GM20431 (cell line): ENCODE measurements around the gene TSPOAP1.

ENCODE experiments used
- in situ Hi-C: fragments of 300-500 bp; cut with MseI, MboI; formaldehyde crosslinking; loops from one replicate; pipeline ENCODE4 v1.15.0; 2020; ENCODE audit warnings: low sequenced_read_pairs; ENCODE audit not compliant: unreplicated experiment

Gene TSPOAP1, protein sequence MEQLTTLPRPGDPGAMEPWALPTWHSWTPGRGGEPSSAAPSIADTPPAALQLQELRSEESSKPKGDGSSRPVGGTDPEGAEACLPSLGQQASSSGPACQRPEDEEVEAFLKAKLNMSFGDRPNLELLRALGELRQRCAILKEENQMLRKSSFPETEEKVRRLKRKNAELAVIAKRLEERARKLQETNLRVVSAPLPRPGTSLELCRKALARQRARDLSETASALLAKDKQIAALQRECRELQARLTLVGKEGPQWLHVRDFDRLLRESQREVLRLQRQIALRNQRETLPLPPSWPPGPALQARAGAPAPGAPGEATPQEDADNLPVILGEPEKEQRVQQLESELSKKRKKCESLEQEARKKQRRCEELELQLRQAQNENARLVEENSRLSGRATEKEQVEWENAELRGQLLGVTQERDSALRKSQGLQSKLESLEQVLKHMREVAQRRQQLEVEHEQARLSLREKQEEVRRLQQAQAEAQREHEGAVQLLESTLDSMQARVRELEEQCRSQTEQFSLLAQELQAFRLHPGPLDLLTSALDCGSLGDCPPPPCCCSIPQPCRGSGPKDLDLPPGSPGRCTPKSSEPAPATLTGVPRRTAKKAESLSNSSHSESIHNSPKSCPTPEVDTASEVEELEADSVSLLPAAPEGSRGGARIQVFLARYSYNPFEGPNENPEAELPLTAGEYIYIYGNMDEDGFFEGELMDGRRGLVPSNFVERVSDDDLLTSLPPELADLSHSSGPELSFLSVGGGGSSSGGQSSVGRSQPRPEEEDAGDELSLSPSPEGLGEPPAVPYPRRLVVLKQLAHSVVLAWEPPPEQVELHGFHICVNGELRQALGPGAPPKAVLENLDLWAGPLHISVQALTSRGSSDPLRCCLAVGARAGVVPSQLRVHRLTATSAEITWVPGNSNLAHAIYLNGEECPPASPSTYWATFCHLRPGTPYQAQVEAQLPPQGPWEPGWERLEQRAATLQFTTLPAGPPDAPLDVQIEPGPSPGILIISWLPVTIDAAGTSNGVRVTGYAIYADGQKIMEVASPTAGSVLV (N-terminal part only)

GRCh38 chr17:58328195-58329034 lies at the start of gene TSPOAP1:
Gene TSPOAP1 (minus strand): TSS chr17:58328795. CDS start chr17:58327920, 875 bp downstream.
- in situ Hi-C loops: no loop called here

DNA sequence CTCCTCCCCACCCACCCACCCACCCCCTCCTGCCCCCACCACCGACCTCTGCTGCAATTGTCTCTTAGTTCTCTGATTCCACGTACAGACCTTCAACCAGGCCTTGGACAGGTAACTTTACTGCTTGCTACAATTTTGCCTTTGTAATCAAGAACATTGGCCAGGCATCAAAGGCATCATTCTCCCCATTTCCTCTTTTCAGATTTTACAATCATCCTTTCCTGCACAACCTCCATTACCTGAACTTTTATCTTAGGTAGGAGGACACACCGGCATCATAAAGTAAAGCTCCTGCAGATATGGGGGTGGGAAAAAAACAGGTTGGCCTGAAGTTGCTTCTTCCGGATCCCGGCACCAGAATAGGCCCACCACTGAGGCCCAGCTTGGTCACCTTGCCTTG lies 49.1 kb upstream of the TSPOAP1 start:
- in situ Hi-C loops: no loop called here

DNA sequence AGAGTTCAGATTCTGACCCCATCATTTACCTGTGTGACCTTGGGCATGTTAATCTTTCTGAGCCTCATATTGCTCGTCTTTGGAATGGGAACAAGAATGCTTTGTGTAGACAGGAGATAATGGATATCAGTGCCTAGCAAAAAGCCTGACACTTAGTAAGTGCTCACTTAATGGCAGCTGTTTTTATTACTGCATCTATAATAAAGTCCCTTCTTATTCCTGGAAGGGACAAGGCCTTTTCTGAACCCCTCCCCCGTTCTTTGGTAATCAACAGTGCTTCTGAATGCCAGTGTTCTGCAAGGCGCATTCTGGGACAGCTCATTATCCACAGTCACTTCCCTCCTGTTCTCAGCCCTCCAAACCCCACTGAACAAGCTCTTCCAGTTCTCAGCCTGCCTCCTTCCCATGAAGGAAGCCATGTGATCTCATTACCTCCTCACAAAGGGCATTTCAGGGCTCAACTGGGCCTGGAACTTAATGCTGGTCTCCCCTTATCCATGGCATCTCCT lies 48.6 kb upstream of the TSPOAP1 start:
- in situ Hi-C loops: no loop called here

- in situ Hi-C loops: no loop called here
Observed at GRCh38 chr17:58376472-58377000, 47.9 kb upstream of the TSPOAP1 start.

- in situ Hi-C loops: no loop called here
Observed at GRCh38 chr17:58375811-58376210, 47.2 kb upstream of the TSPOAP1 start.

- in situ Hi-C loops: no loop called here
Observed at GRCh38 chr17:58375256-58375655, 46.7 kb upstream of the TSPOAP1 start.

DNA sequence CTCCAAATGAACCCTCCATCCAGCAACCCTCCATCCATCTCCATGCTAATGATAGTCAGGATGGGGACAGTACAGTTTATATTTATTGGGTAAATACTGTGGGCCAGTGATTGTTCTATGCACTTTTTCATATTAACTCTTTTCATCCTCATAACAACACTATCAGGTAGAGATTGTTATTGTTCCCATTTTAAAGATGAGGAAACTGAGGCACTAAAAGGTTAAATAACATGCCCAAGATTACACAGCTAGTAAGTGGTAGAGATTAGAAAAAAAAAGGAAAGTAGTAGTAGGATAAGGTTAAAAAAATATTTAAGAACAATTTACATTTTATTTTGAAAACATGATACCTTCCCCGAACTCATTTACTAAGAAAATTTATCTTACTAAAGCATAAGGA lies 45.3 kb upstream of the TSPOAP1 start:
- in situ Hi-C loops: no loop called here

GRCh38 chr17:58373003-58373402 lies 44.4 kb upstream of the TSPOAP1 start:
- in situ Hi-C loops: no loop called here

- in situ Hi-C loops: no loop called here
Observed at GRCh38 chr17:58371300-58371950, 42.8 kb upstream of the TSPOAP1 start.

DNA sequence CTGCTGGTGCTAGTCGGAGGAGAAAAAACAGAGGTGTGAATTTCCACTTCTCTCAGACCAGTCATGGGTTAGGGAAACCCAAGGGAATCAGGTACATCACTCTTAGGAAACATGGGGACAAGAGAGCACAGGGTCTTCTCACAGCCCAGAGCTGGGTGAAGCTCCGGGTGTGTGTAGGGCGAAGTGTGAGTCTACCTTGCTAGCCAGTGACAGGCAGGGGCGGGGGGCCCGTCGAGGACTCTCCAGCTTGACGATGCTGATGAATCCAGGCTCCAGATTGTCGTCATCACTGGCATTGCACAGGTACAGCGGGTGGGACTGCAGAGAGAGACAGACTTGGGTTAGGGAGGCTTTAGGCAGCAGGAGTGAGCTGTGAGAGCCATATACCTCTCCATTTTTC lies 42.1 kb upstream of the TSPOAP1 start:
- in situ Hi-C loops: no loop called here

DNA sequence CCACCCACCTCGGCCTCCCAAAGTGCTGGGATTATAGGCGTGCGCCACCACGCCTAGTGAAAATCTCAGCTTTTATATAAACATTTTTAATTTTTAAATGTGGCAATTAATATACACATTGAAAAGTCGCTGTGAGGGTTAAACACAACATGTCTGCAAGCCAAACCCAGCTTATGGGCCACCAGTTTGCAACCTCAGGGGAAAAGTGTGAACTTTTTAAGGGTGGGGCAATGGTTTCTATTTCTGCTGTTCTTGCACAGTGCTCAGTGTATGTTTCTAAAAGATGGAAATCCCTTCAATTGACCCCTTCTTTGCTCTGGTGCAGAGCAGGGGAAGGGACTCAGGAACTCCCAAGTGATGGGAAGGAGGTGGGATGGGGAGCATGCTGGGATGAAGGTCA lies 41.7 kb upstream of the TSPOAP1 start:
- in situ Hi-C loops: no loop called here

DNA sequence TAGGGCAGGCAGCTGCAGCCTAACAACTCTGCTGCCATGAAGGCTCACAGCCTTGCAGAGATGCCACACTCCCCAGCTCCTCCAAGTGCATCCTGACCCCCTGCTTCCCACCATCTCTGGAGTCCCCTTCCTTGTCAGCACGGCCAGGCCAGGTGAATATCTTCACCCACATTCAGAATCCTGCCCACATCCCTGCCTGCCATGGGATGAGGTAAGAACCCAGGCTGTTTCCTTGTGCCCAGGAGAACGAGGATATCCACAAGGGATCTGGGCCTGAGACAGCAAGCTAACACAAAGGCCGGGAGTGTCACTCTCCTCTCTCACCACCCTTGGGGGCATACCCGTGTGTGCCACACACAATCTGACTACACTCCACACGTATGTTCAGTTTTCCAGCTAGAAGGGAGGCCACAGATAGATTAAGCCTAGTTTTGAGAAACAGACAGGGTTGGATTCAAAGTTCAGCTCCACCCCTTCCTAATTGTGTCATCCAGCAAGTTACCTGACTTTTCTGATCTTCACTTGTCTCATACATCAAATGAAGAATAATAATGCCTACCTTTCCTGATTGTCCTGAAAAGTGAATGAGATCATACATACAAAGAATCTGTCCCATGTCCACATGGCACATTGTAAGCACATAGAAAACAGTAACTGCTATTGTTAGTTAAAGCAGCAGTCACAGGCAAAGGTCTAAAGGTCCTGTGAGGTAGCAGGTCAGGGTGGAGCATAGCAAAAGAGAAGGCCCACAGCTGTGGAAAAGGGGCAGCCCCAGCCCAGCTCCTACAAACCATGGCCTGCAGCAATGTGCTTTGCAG lies 40.8 kb upstream of the TSPOAP1 start:
- in situ Hi-C loops: no loop called here

DNA sequence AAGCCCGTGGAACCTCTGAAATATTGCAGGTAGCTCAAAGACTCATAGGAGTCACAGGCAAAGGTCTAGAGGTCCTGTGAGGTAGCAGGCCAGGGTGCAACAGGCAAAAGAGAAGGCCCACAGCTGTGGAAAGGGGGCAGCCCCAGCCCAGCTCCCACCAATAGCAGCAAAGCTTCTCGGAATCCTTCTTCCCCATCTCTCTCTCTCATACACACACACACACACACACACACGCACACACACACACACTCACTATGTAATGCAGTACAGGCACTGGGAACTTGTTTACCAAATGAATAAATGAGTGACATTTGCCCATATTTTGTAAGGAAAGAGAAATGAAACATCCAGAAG lies 40.2 kb upstream of the TSPOAP1 start:
- in situ Hi-C loops: no loop called here

DNA sequence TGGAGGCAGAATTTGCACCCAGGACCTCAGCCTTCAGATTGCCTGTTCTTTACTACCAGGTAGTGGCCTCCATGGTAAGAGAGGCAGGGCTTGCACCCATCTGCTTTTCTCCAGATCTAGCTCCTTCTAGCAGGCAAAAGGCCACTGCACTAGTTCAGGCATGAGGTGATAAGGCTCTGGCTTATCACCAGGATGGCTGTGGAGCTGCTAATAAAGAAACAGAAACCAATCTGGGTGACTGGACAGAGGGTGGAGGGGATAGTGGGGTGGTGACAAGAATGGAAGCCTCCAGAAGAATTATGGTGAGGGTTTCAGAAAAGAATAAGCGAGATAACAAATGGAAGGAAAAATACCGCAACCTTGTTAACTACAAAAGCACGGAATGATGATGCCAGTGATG lies 38.9 kb upstream of the TSPOAP1 start:
- in situ Hi-C loops: no loop called here

GRCh38 chr17:58365980-58366595 lies 37.5 kb upstream of the TSPOAP1 start:
- in situ Hi-C loops: no loop called here

DNA sequence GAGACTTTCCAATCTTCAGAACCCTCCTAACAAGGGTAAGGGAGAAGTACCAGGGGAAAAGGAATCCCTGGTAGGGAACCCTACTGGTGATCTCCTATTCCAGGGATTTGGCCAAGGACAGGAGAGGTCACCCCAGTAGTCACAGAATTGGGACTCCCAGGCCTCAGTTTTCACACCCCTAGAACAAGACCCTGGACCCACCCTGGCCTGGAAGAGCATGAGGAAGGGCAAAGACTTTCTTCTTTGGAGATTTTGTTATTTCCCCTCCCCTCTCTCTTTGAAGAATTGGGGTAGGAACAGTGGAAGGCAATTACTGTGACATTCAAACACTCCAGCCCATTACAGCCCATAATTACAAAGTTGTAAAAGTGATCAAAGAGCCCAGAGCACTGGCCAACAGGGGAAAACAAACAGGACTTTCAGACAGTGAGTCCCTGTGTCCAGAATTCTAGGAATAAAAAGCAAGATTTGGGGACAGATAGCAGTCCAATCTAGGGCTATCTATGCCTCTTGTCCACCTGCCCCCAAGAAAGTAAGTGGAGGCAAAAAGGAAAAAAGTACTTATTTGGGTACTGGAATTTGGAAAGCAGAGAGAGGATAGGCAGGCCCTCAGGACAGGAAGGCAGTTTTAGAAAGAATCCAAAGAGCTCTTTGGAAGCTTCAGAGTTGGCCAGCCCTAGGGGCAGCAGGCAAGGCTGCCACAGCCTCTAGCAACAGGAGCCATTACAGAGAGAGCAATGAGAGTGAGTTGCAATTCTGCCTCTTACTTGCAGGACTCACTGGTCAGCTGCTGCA lies 36.8 kb upstream of the TSPOAP1 start:
- in situ Hi-C loops: no loop called here

DNA sequence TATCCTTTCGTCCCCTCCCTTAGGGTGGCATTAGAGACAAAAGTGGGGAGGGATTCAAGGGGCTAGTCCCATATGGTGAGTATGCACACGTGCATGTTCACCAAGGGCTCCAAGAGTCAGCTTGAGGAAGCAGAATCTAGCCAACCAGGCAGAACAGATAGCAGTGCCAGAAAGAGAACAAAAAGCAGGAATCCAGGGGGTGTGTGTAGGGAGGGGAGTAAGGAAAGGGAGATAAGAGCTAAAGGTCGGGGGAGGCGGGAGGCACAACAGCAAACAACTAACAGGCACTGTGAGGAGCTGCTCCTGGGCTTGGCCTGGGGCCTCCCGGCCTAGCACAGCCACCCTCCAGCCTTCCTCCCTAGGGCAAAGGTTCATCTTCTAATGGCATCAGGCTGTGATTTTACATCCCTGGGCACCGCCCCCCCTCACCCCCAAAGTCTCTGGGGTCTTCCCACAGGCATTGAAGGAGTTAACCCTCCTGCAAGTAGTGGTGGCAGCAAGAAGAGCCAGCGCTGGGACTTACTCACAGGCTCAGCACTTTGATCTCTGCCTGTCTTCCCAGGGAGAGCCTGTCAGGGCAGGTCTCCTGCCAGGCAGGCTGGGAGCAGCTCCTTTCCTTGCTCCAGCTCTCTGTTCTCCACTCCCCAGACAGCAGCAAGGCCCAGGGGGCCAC lies 35.8 kb upstream of the TSPOAP1 start:
- in situ Hi-C loops: no loop called here
